NCI-H446 treated with DMSO at 0.1 percent for 48 hours (cell line): Measurements from ENCODE around the gene MAOA.

ENCODE experiments used
- DNase-seq: peaks from one replicate; lab custom pipeline; 2025; lab: John Stamatoyannopoulos, UW

The MAOA gene

GRCh38 chrX:43758044-43758443 is 101.9 kb downstream of the MAOA start:
- DNase-seq = no peak

- DNase-seq = no peak
Measured at GRCh38 chrX:43785930-43786591, 130.0 kb downstream of the MAOA start.
